GM23338 (cell line): ENCODE measurements around the gene DNAJC9. TPM values are rescaled to one million over a fixed set of nuclear protein-coding genes. Genes with fewer than 3 reads are reported as not detected.
A peak's percentile ranks its signal among the peaks of the same experiment; 100 is the strongest.

Source experiments
- ATAC-seq: fragments of 200-7000 bp; cut with Tn5 transposase; 3 replicates; pipeline ENCODE4 v1.9.1; 2020
- DNase-seq: peaks from one replicate; pipeline ENCODE4 v3.0.0-alpha.2; 2015; ENCODE audit warnings: low spot score
- H2AFZ ChIP-seq: fragments of 200-600 bp; sonication (generic); 2 replicates; pipeline ENCODE4 v1.8.0; 2016; ENCODE audit warnings: antibody characterized with exemption, mild to moderate bottlenecking, moderate library complexity
- H3F3A ChIP-seq: fragments of 200-600 bp; sonication (generic); replicated peaks from 2 replicates; pipeline ENCODE4 v1.8.0; 2017; ENCODE audit warnings: antibody characterized with exemption, mixed run types, low read depth
- H3K27ac ChIP-seq: fragments of 200-600 bp; sonication (generic); 2 replicates; pipeline ENCODE4 v1.6.1; 2016; ENCODE audit warnings: low read depth
- H3K27me3 ChIP-seq: fragments of 200-600 bp; sonication (generic); 2 replicates; pipeline ENCODE4 v1.8.0; 2016; ENCODE audit warnings: mild to moderate bottlenecking, mixed run types, moderate library complexity; ENCODE audit not compliant: insufficient read depth
- H3K36me3 ChIP-seq: fragments of 200-600 bp; sonication (generic); 2 replicates; pipeline ENCODE4 v1.8.0; 2016; ENCODE audit warnings: mild to moderate bottlenecking; ENCODE audit not compliant: insufficient read depth
- H3K4me1 ChIP-seq: fragments of 200-600 bp; sonication (generic); 2 replicates; pipeline ENCODE4 v1.8.0; 2016; ENCODE audit warnings: mild to moderate bottlenecking, moderate library complexity; ENCODE audit not compliant: insufficient read depth
- H3K4me2 ChIP-seq: fragments of 200-600 bp; sonication (generic); 2 replicates; pipeline ENCODE4 v1.7.1; 2017; ENCODE audit warnings: mixed run types
- H3K4me3 ChIP-seq: fragments of 200-600 bp; sonication (generic); 2 replicates; pipeline ENCODE4 v1.6.1; 2016; ENCODE audit warnings: mixed run types
- H3K79me2 ChIP-seq: fragments of 200-600 bp; sonication (generic); replicated peaks from 2 replicates; pipeline ENCODE4 v1.8.0; 2017; ENCODE audit warnings: mild to moderate bottlenecking; ENCODE audit not compliant: insufficient read depth
- H3K9me2 ChIP-seq: fragments of 200-600 bp; sonication (generic); 2 replicates; pipeline ENCODE4 v1.8.0; 2017; ENCODE audit not compliant: insufficient read depth
- H4K20me1 ChIP-seq: fragments of 200-600 bp; sonication (generic); replicated peaks from 2 replicates; pipeline ENCODE4 v1.8.0; 2017; ENCODE audit warnings: mild to moderate bottlenecking; ENCODE audit not compliant: insufficient read depth
- H3K27ac Mint-ChIP-seq: 2 replicates; pipeline ENCODE4 v1.8.0; 2020; ENCODE audit warnings: inconsistent platforms, mild to moderate bottlenecking, moderate library complexity, mixed read lengths
- H3K27me3 Mint-ChIP-seq: 3 replicates; pipeline ENCODE4 v1.8.0; 2022; ENCODE audit warnings: low read depth, mild to moderate bottlenecking, moderate library complexity, mixed read lengths, inconsistent platforms; ENCODE audit not compliant: insufficient read depth, poor library complexity
- H3K36me3 Mint-ChIP-seq: 3 replicates; pipeline ENCODE4 v1.8.0; 2021; ENCODE audit warnings: low read depth, mild to moderate bottlenecking, inconsistent platforms, moderate library complexity, mixed read lengths
- H3K4me1 Mint-ChIP-seq: 3 replicates; pipeline ENCODE4 v1.8.0; 2020; ENCODE audit warnings: mild to moderate bottlenecking, inconsistent platforms, mixed read lengths
- H3K4me3 Mint-ChIP-seq: 3 replicates; pipeline ENCODE4 v1.8.0; 2021; ENCODE audit warnings: moderate library complexity, mild to moderate bottlenecking, inconsistent platforms, mixed read lengths
- H3K9me3 Mint-ChIP-seq: 3 replicates; pipeline ENCODE4 v1.8.0; 2020; ENCODE audit warnings: moderate library complexity, mild to moderate bottlenecking, inconsistent platforms, mixed read lengths
- CREB1 ChIP-seq: fragments of 250-450 bp; sonication (Bioruptor Pico); IDR thresholded peaks from 2 replicates; pipeline ENCODE4 v1.5.0; 2020; ENCODE audit warnings: low read depth, mild to moderate bottlenecking, moderate library complexity
- CTCF ChIP-seq, 2 experiments: fragments of 200-600 bp in 1 of 2; sonication (generic) in 1 of 2; conservative IDR thresholded peaks; 2 replicates each; pipeline versions ENCODE4 v1.5.1 to v1.6.1; 2016 to 2017; ENCODE audit warnings: antibody characterized with exemption in 2 of 2, low read depth in 2 of 2, mild to moderate bottlenecking in 2 of 2, moderate library complexity in 1 of 2
- EZH2phosphoT487 ChIP-seq: fragments of 200-600 bp; sonication (generic); IDR thresholded peaks from one replicate; pipeline ENCODE4 v1.8.1; 2018; ENCODE audit warnings: antibody characterized with exemption; ENCODE audit not compliant: unreplicated experiment
- JUNB ChIP-seq: IDR thresholded peaks from one replicate; pipeline ENCODE4 v1.6.1; 2016; ENCODE audit warnings: antibody characterized with exemption; ENCODE audit not compliant: unreplicated experiment
- NANOG ChIP-seq: IDR thresholded peaks from 2 replicates; pipeline ENCODE4 v1.6.1; 2016; ENCODE audit warnings: antibody characterized with exemption, borderline replicate concordance
- REST ChIP-seq: IDR thresholded peaks from one replicate; pipeline ENCODE4 v1.6.1; 2018; ENCODE audit warnings: antibody characterized with exemption; ENCODE audit not compliant: unreplicated experiment
- ZNF331 ChIP-seq: fragments of 250-450 bp; sonication (Bioruptor Pico); IDR thresholded peaks from 2 replicates; pipeline ENCODE4 v1.5.0; 2020; ENCODE audit warnings: low read depth, mild to moderate bottlenecking, moderate library complexity
- polyA plus RNA-seq: library from polyadenylated mRNA; unstranded; fragments of >200 nt; fragmentation: Nextera tagmentation; extraction: Ambion mirVana; gene quantifications from 2 replicates; pipeline ENCODE4 v1.2.1, GENCODE V29; 2016
- total RNA-seq: library from RNA; depleted of rRNA; stranded (reverse); fragments of >200 nt; shearing (Covaris generic); gene quantifications from 2 replicates; pipeline ENCODE4 v1.2.3, GENCODE V29; 2014
- TF ChIP-seq, protein P1 (sequence below): fragments of 250-450 bp; sonication (Bioruptor Pico); IDR thresholded peaks from 2 replicates; pipeline ENCODE4 v1.5.0; 2020; ENCODE audit warnings: mild to moderate bottlenecking, moderate library complexity

DNAJC9 gene
- total and polyA plus RNA-seq, 2 experiments from 2014 or later: 31.0 to 33.2 TPM

DNA sequence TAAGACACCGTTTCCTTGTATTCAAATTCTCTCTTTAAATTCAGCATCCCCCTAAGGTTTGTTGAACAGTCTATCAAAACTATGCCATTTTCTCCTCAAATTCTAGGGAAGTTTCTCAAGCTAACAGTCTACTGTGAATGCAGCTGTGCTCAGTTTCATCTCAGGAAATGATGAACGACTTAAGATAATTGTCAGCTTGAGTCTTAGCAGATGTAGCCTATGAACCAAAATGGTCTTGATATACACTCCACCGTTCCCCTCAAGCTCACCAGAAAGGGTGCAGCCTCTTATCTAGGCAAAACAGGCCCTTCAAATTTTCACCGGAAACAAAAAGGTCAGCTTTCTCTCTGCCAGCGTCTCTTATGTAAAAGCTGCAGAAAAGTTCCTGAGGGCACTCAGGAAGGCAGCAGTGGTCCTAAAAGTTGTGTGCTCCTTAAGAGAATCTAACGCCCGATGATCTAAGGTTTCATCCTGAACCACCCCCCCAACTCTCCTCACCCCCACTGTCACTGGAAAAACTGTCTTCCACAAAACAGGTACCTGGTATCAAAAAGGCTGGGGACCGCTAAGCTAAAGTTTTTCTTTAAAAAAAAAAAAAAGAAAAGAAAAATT, 2.1 kb downstream of the DNAJC9 start:
- no peak for TF ChIP-seq ZNF331 (CRISPR knock-in tag)
- no peak for TF ChIP-seq EZH2phosphoT487
- no peak for TF ChIP-seq NANOG
- TF ChIP-seq, protein P1, sequence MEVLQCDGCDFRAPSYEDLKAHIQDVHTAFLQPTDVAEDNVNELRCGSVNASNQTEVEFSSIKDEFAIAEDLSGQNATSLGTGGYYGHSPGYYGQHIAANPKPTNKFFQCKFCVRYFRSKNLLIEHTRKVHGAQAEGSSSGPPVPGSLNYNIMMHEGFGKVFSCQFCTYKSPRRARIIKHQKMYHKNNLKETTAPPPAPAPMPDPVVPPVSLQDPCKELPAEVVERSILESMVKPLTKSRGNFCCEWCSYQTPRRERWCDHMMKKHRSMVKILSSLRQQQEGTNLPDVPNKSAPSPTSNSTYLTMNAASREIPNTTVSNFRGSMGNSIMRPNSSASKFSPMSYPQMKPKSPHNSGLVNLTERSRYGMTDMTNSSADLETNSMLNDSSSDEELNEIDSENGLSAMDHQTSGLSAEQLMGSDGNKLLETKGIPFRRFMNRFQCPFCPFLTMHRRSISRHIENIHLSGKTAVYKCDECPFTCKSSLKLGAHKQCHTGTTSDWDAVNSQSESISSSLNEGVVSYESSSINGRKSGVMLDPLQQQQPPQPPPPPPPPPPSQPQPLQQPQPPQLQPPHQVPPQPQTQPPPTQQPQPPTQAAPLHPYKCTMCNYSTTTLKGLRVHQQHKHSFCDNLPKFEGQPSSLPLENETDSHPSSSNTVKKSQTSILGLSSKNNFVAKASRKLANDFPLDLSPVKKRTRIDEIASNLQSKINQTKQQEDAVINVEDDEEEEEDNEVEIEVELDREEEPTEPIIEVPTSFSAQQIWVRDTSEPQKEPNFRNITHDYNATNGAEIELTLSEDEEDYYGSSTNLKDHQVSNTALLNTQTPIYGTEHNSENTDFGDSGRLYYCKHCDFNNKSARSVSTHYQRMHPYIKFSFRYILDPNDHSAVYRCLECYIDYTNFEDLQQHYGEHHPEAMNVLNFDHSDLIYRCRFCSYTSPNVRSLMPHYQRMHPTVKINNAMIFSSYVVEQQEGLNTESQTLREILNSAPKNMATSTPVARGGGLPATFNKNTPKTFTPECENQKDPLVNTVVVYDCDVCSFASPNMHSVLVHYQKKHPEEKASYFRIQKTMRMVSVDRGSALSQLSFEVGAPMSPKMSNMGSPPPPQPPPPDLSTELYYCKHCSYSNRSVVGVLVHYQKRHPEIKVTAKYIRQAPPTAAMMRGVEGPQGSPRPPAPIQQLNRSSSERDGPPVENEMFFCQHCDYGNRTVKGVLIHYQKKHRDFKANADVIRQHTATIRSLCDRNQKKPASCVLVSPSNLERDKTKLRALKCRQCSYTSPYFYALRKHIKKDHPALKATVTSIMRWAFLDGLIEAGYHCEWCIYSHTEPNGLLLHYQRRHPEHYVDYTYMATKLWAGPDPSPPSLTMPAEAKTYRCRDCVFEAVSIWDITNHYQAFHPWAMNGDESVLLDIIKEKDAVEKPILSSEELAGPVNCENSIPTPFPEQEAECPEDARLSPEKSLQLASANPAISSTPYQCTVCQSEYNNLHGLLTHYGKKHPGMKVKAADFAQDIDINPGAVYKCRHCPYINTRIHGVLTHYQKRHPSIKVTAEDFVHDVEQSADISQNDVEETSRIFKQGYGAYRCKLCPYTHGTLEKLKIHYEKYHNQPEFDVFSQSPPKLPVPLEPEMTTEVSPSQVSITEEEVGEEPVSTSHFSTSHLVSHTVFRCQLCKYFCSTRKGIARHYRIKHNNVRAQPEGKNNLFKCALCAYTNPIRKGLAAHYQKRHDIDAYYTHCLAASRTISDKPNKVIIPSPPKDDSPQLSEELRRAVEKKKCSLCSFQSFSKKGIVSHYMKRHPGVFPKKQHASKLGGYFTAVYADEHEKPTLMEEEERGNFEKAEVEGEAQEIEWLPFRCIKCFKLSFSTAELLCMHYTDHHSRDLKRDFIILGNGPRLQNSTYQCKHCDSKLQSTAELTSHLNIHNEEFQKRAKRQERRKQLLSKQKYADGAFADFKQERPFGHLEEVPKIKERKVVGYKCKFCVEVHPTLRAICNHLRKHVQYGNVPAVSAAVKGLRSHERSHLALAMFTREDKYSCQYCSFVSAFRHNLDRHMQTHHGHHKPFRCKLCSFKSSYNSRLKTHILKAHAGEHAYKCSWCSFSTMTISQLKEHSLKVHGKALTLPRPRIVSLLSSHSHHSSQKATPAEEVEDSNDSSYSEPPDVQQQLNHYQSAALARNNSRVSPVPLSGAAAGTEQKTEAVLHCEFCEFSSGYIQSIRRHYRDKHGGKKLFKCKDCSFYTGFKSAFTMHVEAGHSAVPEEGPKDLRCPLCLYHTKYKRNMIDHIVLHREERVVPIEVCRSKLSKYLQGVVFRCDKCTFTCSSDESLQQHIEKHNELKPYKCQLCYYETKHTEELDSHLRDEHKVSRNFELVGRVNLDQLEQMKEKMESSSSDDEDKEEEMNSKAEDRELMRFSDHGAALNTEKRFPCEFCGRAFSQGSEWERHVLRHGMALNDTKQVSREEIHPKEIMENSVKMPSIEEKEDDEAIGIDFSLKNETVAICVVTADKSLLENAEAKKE (CRISPR knock-in tag): no peak
- no peak for TF ChIP-seq CTCF (conservative IDR thresholded peaks at IDR 0.05; ENCODE audit: low read depth in 2 of 2)
- no peak for TF ChIP-seq JUNB
- no peak for TF ChIP-seq REST
- no peak for TF ChIP-seq CREB1
- Mint-ChIP-seq H3K27ac (no peak overlapping the region; the same call in 1 of the 2 replicates), H3K27me3 (peaks cover 6% of the 10 kb centered on the region)

More for the DNA sequence above, 2.1 kb downstream of the DNAJC9 start:
- H3K9me3 Mint-ChIP-seq: no peaks in the 10 kb centered on the region
- peaks cover 19% of the 10 kb centered on the region; the same call in 1 of the 2 replicates for H3F3A ChIP-seq
- H3K4me3 ChIP-seq: peak overlapping the region; percentile 81
- H3K36me3 ChIP-seq: peaks cover 58% of the 10 kb centered on the region
- H3K27me3 ChIP-seq: no peaks in the 10 kb centered on the region
- ATAC-seq (no peak), DNase-seq (no peak)
- no peak overlapping the region for H2AFZ ChIP-seq
- peaks cover 81% of the 10 kb centered on the region for H3K36me3 Mint-ChIP-seq
- H4K20me1 ChIP-seq: no peaks in the 10 kb centered on the region; the same call in 1 of the 2 replicates
- H3K4me2 ChIP-seq: peak overlapping the region; percentile 98
- H3K4me1 Mint-ChIP-seq: peaks cover 16% of the 10 kb centered on the region; the same call in 2 of the 3 replicates
- H3K4me3 Mint-ChIP-seq: peak overlapping the region; percentile 100
- H3K79me2 ChIP-seq: peaks cover 51% of the 10 kb centered on the region
- H3K9me2 ChIP-seq: no peaks in the 10 kb centered on the region
- peaks cover 12% of the 10 kb centered on the region for H3K4me1 ChIP-seq
- H3K27ac ChIP-seq: no peak overlapping the region
